GM19043 (cell line): Measurements from ENCODE around the gene PCDH15.

Experiments
- ATAC-seq: cut with Tn5 transposase; IDR thresholded peaks from one replicate; pipeline ENCODE4 v1.9.1; 2021; ENCODE audit warnings: low read depth; ENCODE audit not compliant: unreplicated experiment

Gene PCDH15

DNA sequence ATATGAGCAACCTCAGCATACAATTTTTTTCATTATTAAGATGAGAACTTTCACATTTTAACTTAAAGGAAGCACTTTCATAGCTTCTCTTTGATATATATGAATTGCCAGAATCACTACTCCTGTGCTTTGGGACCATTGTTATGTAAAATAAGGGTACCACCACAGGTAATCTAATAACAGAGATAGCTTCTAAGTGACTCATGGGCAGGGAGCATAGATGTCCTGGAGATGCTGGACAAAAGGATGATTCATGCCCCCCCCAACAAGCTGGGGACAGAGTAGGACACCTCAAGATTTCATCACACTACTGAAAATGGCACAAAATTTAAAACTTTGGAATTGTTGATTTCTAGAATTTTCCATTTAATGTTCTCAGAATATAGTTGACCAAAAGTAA lies 641.1 kb downstream of the PCDH15 start:
- no peak for ATAC-seq

DNA sequence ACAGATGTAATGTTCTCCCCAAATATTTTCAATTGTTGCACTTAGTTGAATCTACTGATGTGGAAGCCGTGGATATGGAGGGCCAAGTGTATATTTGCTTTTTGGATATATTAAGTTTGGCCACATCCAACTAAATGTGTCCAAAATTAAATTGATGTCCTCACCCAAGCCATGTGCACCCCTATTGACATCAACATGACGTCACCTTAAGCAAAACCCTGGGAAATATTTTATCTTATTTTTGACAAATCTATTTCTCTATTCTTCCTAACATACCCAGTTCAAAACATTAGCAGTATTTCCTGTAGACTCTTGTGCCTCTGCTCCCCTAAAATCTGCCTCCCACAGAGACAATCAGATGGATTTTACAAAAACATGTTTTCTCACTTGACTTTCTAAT lies 652.5 kb downstream of the PCDH15 start:
- no peak for ATAC-seq

DNA sequence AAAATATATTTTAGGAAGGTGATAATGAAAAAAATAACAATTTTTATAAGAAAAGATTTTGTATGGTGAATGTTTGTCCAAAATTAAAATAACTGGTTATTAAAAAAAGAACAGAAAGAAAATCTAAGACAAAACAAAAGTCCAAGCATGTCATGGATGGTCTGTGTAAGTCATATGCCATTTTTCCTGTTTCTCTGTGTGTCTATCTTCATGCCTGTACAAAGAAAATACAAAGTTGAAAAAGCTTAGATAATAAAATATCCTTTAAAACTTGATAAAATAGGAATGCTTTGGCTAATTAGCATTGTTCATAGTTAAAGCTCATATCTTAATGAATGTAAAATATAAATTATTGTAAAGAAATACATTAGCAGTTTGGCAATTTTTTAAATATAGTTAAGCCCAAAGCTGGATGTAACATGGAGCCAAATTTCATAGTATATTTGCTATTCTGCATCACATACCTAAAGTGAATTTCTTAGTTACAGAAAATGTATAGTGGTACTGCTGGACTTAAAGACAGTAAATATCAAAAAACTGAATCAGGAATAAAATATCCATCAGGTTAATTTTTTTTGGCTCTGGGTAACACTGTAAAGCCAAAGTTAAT lies 661.1 kb downstream of the PCDH15 start:
- no peak for ATAC-seq

DNA sequence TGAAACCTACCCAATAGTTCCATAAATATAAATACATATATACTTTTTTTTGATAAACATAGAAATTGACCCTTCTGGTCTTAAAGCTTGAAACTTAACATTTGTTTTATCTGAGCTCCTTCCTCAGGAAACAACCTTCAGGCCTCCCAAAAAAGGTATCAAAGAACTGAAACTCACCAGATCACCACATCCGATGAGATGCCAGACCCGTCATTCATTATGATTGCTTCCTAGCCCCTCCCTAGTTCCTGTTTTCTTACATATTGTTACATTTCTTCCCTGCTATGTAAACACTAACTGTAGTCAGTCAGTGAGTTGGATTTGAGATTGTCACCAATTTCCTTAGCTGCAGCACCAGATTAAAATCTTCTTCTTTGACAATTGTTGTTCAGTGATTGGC lies 663.6 kb downstream of the PCDH15 start:
- ATAC-seq, result no peak

DNA sequence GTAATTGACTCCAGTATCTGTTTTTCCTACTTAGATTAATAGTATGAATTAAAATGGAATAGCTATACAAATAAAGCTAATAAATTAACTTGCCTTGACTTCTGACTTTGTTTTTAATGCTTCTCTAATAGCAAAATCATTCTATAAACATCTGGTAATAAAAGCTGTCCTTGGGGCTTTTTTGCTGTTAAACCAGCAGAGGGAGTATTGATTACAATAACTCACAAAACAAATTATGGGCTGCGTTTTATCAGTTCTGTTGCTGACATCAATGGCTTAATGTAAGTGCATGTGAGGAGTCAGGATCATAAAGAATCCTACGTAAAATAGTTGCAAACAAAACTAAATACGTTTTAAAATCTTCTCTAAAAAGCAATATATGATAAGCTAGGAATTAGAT lies 667.8 kb downstream of the PCDH15 start:
- ATAC-seq, result no peak

DNA sequence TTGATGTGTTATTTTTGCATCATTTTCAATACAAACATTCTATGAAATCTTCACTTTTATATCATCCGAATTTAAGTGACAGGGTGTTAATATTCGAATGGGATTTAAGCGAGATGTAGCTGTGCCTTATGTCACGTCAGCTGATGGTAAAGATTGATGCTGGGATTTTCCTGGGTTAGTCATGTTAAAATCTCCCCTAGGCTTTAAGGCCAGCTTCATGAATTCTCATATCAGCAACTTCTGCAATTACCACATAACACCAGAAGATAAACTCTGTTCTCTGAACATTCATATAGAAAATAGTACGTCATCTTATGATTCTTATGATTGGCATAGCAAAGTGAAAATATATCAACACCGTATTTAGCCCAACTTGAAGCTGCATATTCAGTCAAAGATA lies 669.2 kb downstream of the PCDH15 start:
- ATAC-seq, result no peak

DNA sequence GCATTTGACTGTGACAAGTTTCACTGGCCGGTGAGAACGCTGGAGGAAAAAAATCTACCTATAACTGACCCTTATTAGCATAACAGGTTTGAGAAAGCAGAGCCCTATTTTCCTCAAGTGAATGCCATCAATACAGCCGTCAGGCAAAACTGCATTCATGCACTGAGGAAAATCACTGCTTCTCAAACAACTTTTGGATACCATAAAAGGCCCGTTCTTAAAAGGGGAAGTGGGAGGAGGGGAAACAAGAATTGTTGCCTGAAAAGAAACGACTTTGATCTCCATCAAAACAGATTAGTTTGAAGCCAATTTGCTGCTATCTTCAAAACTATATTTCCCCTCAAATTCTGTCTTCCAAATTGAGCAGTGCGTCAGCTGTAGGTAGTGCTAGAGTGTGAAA lies 670.6 kb downstream of the PCDH15 start:
- no peak for ATAC-seq

DNA sequence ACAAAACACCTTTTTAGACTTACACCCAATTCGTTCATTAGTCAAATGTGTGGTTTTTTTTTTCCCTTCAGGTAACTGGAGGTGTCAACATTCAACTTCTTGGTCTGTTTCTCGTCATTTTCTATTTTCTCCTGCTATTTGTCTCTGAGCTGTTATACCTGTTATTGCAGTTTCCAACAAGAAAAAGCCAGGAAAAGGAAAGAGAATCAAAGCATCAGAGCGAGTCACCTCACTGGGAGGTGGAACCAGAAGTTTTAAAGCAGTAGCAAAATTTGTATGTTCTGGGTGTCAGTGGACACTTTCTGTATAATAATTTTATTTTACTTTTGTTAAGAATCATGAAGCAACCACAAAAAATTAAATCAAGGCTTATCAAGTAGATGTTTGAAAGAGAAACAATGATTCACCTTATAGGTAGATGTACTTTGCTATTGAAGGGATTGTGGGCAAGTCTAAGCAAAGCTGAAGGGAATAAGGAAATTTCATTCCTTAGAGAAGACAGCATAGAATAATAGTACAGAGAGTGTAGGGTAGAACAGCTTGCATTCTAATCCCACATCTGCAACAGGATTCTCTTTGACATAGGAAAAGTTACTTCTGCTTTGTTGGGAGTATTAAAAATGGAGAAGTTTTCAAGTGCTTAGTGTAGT lies 675.8 kb downstream of the PCDH15 start:
- ATAC-seq, result no peak

DNA sequence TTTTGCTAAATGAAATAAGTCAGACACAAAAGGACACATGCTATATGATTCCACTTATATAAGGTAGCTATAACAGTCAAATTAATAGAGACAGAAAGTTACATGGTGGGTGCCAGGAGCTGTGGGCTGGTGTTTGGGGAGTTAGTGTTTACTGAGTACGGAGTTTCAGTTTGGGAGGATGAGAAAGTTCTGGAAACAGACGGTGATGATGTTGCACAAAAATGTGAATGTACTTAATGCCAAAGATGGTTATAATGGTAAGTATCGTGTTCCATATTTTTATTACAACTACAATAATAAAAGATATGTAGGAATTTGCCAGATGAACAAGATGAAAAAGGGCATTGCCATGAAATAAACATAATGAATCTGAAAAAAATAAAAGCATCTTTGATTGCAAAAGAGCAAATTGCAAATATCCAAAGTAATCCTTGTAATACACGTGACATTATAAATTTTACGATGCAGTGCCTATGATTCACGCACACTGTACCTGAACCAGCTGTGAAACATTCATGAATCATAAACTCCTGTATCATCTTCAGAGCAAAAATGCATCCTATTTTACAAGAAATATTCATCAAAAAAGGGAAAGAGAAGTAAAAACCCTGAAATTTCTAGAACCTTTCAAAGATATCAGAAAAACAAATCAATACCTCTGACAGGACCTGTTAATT lies 676.7 kb downstream of the PCDH15 start:
- no peak for ATAC-seq

DNA sequence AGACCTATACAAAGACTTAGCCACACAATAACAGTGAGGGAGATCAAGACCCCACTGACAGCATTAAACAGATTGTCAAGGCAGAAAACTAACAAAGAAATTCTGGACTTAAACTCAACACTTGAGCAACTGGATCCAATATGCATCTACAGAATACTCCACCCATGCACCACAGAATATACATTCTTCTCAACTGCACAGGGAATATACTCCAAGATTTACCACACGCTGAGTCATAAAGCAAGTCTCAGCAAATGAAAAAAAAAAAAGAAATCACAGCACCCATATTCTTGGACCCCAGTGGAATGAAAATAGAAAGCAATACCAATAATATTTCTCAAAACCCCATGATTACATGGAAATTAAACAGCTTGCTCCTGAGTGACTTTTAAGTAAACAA lies 680.2 kb downstream of the PCDH15 start:
- no peak for ATAC-seq

DNA sequence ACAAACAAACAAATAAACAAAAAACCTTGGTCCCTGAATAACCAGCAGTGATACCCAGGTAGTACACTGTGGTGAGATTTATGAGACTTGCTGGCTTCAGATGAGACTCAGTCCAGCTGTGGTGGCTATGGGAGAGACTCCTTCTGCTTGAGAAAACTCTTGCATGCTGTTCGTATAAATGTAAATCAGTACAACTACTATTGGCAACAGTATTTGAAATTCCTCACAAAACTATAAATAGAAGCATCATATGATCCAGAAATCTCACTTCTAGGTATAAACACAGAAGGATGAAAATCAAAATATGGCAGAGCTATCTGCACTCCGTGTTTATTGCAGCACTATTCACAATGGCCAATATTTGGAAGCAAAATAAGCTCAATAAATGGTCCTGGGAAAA lies 692.1 kb downstream of the PCDH15 start:
- ATAC-seq, result no peak

DNA sequence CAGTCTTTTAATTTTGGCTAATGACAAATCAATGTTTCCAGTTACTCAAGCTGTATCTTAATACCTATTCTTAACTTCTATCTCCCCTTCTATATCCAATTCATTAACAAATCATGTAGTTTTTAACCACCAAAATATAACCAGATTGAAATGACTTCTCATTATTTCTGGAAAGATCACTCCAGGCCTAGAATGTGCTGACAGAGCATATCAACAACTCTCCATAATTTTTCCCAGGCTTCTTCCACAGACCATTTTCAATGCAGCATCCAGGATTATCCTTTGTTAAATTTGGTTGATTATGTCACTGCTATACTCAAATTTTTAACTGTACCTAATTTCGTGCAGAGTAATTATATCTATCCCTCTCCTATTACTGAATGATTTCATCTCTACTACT lies 704.1 kb downstream of the PCDH15 start:
- ATAC-seq, result no peak

DNA sequence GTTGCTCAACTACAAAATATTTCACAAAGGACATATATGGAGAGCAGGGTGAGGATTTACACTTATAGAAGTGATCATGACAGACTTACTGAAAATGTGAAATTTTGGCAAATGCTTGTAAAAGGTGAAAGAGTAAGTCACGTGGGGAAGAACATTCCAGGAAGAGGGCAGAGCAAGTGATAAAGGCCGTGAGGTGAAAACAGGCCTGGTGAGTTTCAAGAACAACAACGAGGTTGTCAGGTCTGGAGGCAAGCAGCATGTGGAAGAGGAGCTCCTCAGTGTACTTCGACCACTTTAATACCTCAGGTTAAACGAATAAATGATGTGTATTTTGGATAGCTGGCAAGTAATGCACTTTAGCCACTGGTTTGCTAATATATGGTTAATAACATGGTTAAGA lies 706.7 kb downstream of the PCDH15 start:
- no peak for ATAC-seq

DNA sequence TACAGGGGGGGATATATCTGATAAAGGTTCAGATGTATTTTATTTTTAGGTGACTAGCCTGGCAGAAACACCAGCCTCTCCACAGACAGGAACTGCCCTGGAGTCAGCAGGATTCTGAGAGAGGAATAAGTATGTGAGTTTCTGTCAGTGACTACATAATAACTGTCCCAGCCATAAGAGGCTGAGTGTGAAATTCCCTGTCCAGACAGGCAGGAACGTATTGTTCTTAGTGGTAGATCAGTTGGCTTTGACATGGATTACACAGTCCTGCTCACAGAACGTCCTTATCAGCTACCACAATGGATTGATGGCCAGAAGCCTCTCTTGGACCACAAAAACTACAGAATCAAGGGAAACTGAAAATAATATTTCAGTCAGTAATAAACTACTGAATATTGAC lies 709.8 kb downstream of the PCDH15 start:
- ATAC-seq, result no peak

DNA sequence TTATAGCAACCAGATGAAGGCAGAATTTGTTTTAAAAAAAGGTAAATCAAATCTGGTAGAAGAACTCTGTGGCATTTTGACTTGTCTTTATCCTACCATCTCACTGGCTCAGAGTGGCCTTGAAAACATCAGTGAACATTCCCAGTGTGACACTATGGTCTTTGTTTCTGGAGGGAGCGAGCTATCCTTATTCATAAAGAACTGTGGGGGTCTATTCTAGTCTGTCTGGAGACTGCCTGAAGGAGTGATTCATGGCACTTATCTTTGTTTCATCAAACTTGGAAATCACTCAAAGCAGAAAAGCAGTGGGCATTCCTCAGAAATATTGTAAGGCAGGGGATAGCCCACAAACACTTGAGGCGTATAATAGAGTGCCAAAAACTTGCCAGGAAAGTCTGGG lies 719.1 kb downstream of the PCDH15 start:
- no peak for ATAC-seq

DNA sequence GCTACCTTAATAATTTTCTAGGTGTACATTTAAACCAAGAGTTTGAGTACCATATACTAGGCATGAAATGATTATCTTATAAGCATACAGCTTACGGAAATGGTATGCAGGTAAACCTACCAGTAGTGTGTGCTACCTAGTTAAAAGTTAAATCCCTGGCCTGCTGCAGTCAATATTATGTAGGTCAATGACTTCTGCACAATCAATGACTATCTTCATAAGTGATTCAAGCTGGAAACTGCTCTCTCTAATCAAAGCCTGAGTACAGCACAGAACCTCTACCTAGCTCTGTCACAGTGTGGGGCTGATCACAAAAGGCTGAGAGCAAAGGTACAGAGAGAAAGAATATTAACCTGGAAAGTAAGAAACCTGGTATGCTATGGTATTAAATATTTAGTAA lies 733.7 kb downstream of the PCDH15 start:
- ATAC-seq, result no peak

DNA sequence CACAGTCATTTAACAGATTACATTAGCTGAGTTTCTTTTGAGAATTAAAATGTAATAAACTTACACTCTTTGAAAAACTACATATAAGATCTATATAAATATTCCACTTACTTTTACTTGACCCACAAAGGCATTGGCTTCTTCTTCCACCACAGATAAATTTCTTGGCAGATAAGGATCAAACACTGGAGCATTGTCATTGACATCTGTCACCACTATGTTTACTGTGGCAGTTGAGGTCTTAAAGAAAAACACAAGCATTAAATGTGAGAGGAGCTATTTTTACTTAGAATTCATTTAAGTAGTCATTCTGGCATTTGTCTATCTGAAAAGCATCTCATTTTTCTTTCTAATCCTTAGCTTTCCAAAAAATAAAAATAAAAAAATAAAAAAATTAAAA lies 734.4 kb downstream of the PCDH15 start:
- no peak for ATAC-seq

DNA sequence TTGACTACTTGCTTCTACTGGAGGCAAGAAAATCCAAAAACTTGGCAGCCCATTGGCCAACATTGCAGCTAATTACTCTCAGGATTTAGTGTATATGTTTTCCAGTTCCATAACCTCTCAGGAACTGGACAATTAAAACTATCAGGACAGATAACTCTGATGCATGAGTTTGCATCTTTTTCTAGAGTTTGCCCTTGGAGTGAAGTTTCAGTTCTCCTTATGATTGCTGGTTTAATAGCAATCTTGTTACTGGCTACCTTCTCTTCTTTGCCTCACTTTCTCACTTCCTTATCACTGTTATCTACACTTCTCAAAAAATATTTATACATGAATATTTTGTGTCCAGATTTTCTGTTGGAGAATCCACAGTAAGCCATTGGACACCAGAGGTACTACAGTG lies 735.9 kb downstream of the PCDH15 start:
- no peak for ATAC-seq

DNA sequence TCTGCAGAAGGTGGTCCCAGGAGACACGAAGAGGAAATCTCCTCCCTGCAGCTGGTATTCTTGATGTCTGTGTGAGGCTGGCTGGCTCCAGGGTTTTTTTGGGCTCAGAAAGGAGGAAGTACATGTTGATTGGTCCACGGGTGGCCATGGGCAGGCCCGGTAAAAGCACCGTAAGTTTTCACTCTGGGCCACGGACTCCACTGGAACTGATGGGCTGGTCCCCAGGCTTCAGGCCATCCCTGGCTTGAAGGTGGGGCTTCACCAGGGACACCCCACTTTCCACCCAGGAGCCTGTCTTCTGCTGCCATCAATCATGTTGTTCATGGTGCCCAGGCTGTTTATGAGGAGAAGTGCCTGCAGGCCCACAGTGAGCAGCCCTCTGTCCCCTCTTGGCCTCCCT lies 736.8 kb downstream of the PCDH15 start:
- ATAC-seq, result no peak

DNA sequence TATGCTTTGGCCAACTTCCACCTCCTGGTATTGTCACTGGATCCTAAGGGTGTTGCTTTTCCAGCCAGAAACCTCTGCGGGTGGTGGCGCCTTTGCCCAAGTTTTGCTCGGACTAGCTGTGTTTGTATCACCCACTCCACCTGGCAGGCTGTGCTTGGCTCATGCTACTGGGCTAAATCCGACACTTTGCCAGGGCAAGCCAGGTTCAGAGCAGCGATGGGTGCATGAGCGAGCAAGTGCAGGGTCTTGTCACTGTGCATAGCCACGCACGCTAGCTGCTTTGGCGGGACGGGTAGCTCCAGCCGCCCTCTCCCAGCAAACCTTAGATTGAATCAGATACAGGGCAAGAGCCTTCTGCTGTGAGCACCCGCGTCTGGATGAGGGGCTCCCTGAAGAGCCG lies 737.5 kb downstream of the PCDH15 start:
- ATAC-seq, result no peak

DNA sequence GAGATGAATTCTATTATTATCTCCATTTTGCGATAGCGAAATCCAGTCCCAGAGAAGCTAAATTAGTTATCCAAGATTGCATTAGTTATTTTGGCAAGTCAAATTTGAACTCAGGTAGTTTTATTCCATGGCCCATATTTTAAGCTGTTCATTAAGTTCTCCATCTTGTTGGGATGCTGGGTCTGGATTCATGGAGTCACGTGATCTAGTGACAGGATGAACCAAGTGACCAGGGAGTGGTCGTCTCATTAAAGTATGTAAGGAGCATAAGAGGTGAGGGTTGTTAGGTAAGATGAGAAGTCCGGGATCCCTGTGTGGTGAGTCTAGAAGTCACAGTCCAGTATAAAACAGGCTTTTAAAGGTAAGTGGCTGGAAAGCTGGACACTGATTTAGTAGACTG lies 740.5 kb downstream of the PCDH15 start:
- no peak for ATAC-seq

DNA sequence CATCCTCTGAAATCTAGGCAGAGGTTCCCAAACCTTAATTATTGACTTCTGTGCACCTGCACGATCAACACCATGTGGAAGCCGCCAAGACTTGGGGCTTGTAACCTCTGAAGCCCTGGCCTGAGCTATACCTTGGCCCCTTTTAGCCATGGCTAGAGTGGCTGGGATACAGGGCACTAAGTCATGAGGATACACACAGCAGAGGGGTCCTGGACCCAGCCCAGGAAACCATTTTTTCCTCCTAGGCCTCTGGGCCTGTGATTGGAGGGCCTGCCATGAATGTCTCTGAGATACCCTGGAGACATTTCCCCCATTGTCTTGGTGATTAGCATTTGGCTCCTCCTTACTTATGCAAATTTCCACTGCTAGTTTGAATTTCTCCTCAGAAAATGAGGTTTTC lies 743.7 kb downstream of the PCDH15 start:
- ATAC-seq, result no peak
